ENCODE results near the gene KCNQ2.
"Not testable (repeated sequence)": the region's sequence is repeated elsewhere in the genome, so short reads cannot be mapped to it uniquely, and the experiment has no call there.

Gene KCNQ2

GRCh38 chr20:63488315-63489251, 16.1 kb upstream of the KCNQ2 start:
- DNase-seq = no peak

- no peak for DNase-seq
Measured at GRCh38 chr20:63487781-63488241, 15.4 kb upstream of the KCNQ2 start.

- no peak for DNase-seq
Measured at GRCh38 chr20:63487116-63487764, 14.8 kb upstream of the KCNQ2 start.

- DNase-seq = no peak
Measured at GRCh38 chr20:63486300-63486855, 13.9 kb upstream of the KCNQ2 start.

GRCh38 chr20:63484651-63485403, 12.4 kb upstream of the KCNQ2 start:
- DNase-seq = no peak

- DNase-seq = no peak
Measured at GRCh38 chr20:63484236-63484635, 11.8 kb upstream of the KCNQ2 start.

- DNase-seq = no peak
Measured at GRCh38 chr20:63483834-63484233, 11.4 kb upstream of the KCNQ2 start.

GRCh38 chr20:63482021-63482587, 9.6 kb upstream of the KCNQ2 start:
- DNase-seq = no peak

- DNase-seq = no peak
Measured at GRCh38 chr20:63481503-63481902, 9.0 kb upstream of the KCNQ2 start.

GRCh38 chr20:63479695-63480419, 7.4 kb upstream of the KCNQ2 start:
- DNase-seq = not testable (repeated sequence)

- DNase-seq = no peak
Measured at GRCh38 chr20:63478346-63479302, 6.2 kb upstream of the KCNQ2 start.

GRCh38 chr20:63477944-63478343, 5.5 kb upstream of the KCNQ2 start:
- no peak for DNase-seq

- DNase-seq = no peak
Measured at GRCh38 chr20:63477061-63477616, 4.7 kb upstream of the KCNQ2 start.

GRCh38 chr20:63475209-63475608, 2.8 kb upstream of the KCNQ2 start:
- DNase-seq = no peak

GRCh38 chr20:63473555-63474449, 1.3 kb upstream of the KCNQ2 start:
- DNase-seq = no peak

- DNase-seq = no peak
Measured at GRCh38 chr20:63472862-63473390, 471 bp upstream of the KCNQ2 start.

GRCh38 chr20:63471717-63471980, 806 bp downstream of the KCNQ2 start:
- DNase-seq = no peak

GRCh38 chr20:63471002-63471716, 1.3 kb downstream of the KCNQ2 start:
- no peak for DNase-seq

- no peak for DNase-seq
Measured at GRCh38 chr20:63470410-63470809, 2.0 kb downstream of the KCNQ2 start.

Data from activated CD4-positive, alpha-beta T cell treated with anti-CD3 and anti-CD28 coated beads, Interleukin-2, amount 50 U/mL, for 4 hours (primary cell).